Measurements from ENCODE around the gene USP4. TPM values are rescaled to one million over a fixed set of nuclear protein-coding genes. Genes with fewer than 3 reads are reported as not detected.

Gene USP4
- total RNA-seq, 4 donors from 2014 or later, result 7.2 to 10.2 (median 9.1) TPM

DNA sequence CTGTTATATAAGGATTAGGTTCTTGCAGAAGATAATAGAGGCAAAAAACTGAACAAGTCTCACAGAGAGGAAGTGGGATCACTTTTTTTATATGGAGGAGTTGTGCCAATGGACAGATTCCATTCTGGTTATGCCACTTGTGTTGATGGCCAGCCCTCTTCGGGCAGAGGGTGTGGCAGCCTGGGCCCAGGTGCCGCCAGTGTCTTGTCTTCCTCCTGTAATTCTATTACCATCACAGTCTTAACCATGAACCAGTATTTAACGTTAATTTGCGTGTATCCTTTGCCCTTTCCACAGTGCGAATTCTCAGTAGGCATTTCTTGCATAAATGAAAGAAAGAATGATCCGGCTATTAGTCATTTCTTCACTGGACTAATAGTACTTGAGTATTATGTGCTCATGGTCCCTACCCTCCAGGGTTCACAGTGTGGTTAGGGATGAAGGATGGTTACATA is 7.0 kb upstream of the USP4 start:
- TF ChIP-seq POLR2A (IDR thresholded peaks at IDR 0.05), result no peak
- TF ChIP-seq, protein P1, sequence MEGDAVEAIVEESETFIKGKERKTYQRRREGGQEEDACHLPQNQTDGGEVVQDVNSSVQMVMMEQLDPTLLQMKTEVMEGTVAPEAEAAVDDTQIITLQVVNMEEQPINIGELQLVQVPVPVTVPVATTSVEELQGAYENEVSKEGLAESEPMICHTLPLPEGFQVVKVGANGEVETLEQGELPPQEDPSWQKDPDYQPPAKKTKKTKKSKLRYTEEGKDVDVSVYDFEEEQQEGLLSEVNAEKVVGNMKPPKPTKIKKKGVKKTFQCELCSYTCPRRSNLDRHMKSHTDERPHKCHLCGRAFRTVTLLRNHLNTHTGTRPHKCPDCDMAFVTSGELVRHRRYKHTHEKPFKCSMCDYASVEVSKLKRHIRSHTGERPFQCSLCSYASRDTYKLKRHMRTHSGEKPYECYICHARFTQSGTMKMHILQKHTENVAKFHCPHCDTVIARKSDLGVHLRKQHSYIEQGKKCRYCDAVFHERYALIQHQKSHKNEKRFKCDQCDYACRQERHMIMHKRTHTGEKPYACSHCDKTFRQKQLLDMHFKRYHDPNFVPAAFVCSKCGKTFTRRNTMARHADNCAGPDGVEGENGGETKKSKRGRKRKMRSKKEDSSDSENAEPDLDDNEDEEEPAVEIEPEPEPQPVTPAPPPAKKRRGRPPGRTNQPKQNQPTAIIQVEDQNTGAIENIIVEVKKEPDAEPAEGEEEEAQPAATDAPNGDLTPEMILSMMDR (IDR thresholded peaks at IDR 0.05 in 4 of 5, conservative IDR thresholded peaks at IDR 0.05 in 1 of 5), result no peak
- intact Hi-C loops (cut with DNase I; ENCODE audit: low total_unique reads), result no loop called here
- in situ Hi-C loops (cut with MboI; ENCODE audit: low sequenced_read_pairs in 4 of 4), result loop anchor here in 2 of 4 donors (10.0 kb wide), 1 partner anchor 98 kb away; no protein-coding TSS in a partner anchor
- Histone ChIP-seq H3K36me3 (no peaks in the 10 kb centered on the region), H3K27ac (peak overlapping the region; percentile 69 to 92 (median 82)), H3K27me3 (no peaks in the 10 kb centered on the region), H3K9me3 (no peaks in the 10 kb centered on the region), H3K4me1 (peaks cover 0 to 10% of the 10 kb centered on the region in 2 donors), H3K4me3 (no peak overlapping the region)
- DNase-seq (no peak), ATAC-seq (no peak)

DNA sequence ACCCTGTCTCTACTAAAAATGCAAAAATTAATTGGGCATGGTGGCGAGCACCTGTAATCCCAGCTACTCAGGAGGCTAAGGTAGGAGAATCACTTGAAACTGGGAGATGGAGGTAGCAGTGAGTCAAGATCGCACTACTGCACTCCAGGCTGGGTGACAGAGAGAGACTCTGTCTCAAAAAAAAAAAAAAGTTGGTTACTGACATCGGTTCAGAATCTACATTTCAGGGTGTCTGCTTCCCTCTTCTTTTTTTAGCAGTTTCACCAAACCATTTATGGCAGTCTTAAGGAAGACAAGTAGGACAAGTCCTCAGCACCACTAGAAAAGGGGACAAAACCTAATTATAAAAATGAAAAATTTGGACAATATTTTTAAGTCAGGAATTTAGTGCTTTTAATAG is 3.3 kb upstream of the USP4 start:
- Histone ChIP-seq H3K9me3 (no peaks in the 10 kb centered on the region), H3K27me3 (no peaks in the 10 kb centered on the region), H3K4me1 (peaks cover 5 to 19% of the 10 kb centered on the region in 2 donors), H3K36me3 (no peaks in the 10 kb centered on the region), H3K4me3 (no peak overlapping the region), H3K27ac (peak overlapping the region; percentile 38 to 92 (median 60))
- in situ Hi-C loops (cut with MboI; ENCODE audit: low sequenced_read_pairs in 4 of 4), result loop anchor here (5.0 to 10.0 kb wide), 3 partner anchors 102 to 109 kb away; no protein-coding TSS in a partner anchor
- ATAC-seq (no peak), DNase-seq (no peak)
- intact Hi-C loops (cut with DNase I; ENCODE audit: low total_unique reads), result loop anchor here (5.0 kb wide), 1 partner anchor 84 kb away; the partner anchor contains the start of gene NICN1
- no peak for TF ChIP-seq POLR2A (IDR thresholded peaks at IDR 0.05)
- TF ChIP-seq, protein P1 (IDR thresholded peaks at IDR 0.05 in 4 of 5, conservative IDR thresholded peaks at IDR 0.05 in 1 of 5), result no peak

DNA sequence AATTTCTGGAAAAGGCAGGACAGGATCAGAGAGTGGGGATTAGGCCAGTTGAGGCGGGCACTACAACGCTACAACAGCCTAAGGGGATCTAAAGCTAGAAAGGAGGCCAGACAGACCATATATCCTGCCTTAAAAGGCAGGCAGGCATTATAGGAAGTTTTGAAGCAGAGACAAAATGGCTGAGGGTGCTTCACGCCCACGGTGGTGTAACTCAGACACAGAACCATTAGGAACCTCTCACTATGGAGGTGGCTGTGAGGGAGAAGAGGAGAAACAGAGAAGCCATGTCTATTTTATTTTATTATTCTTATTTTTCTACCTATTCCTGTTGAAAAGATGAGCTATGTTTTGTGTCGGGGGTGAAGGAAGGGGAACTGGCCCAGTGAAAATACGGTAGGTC is 2.1 kb upstream of the USP4 start:
- in situ Hi-C loops (cut with MboI; ENCODE audit: low sequenced_read_pairs in 4 of 4), result loop anchor here (5.0 to 10.0 kb wide), 3 partner anchors 103 to 110 kb away; no protein-coding TSS in a partner anchor
- Histone ChIP-seq H3K27ac (peak overlapping the region; percentile 83 to 92 (median 90)), H3K36me3 (peaks cover 0 to 2% of the 10 kb centered on the region in 2 donors), H3K4me3 (no peak overlapping the region), H3K9me3 (no peaks in the 10 kb centered on the region), H3K27me3 (no peaks in the 10 kb centered on the region), H3K4me1 (peaks cover 5 to 22% of the 10 kb centered on the region in 2 donors)
- ATAC-seq (no peak), DNase-seq (no peak)
- intact Hi-C loops (cut with DNase I; ENCODE audit: low total_unique reads), result loop anchor here (5.0 kb wide), 1 partner anchor 85 kb away; the partner anchor contains the start of gene NICN1
- TF ChIP-seq, protein P1 (IDR thresholded peaks at IDR 0.05 in 4 of 5, conservative IDR thresholded peaks at IDR 0.05 in 1 of 5), result no peak
- no peak for TF ChIP-seq POLR2A (IDR thresholded peaks at IDR 0.05)

DNA sequence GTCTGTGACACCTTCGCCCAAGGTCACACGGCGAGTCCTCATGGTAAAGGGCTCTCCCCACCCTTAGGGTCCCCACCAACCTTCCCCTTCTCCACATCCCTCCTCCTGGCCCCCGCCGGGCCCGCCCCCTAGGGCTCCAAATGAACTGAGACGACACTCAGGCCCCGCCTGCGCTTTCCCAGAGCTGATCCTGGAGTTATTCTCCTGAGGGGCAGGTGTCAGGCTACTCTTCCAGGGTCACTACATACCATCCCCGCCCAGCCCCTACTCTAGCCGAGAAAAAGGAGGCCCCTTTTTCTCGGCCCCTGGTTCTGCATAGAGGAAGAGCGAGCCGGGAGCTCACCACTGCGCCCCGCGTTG is 292 bp downstream of the USP4 start:
- in situ Hi-C loops (cut with MboI; ENCODE audit: low sequenced_read_pairs in 4 of 4), result no loop called here
- Histone ChIP-seq H3K27ac (peak overlapping the region; percentile 83 to 92 (median 90)), H3K9me3 (no peaks in the 10 kb centered on the region), H3K36me3 (peaks cover 0 to 22% of the 10 kb centered on the region in 2 donors), H3K4me3 (peak overlapping the region; percentile 76 to 86 (median 82)), H3K4me1 (peaks cover 7 to 18% of the 10 kb centered on the region in 2 donors), H3K27me3 (no peaks in the 10 kb centered on the region)
- DNase-seq (no peak), ATAC-seq (peak; percentile 12 to 25)
- TF ChIP-seq POLR2A (IDR thresholded peaks at IDR 0.05), result no peak
- TF ChIP-seq, protein P1 (IDR thresholded peaks at IDR 0.05 in 4 of 5, conservative IDR thresholded peaks at IDR 0.05 in 1 of 5), result no peak
- intact Hi-C loops (cut with DNase I; ENCODE audit: low total_unique reads), result no loop called here

Data from gastrocnemius medialis (tissue), 4 donors.